Thoracic aorta (tissue), 2 donors: ENCODE measurements around the gene MYLK. TPM values are rescaled to one million over a fixed set of nuclear protein-coding genes. Genes with fewer than 3 reads are reported as not detected.

Experiments
- ATAC-seq: fragments of 150-250 bp; one replicate; pipeline ENCODE4 v1.8.0; 2017; ENCODE audit warnings: low read depth; ENCODE audit not compliant: insufficient number of reproducible peaks, low FRiP score
- DNase-seq: peaks from one replicate; pipeline ENCODE4 v3.0.0-alpha.2; 2020; ENCODE audit warnings: low spot score
- H3K27ac ChIP-seq, 2 donors: fragments of 200-600 bp; sonication (generic); 1 replicate in 1 of 2; 2 replicates in 1 of 2; pipeline ENCODE4 v1.5.1; 2016; ENCODE audit warnings: mild to moderate bottlenecking in 2 of 2, moderate library complexity in 2 of 2
- H3K27me3 ChIP-seq: fragments of 200-600 bp; sonication (generic); replicated peaks from 2 replicates; pipeline ENCODE4 v1.6.0; 2016; ENCODE audit warnings: mild to moderate bottlenecking; ENCODE audit not compliant: insufficient read depth
- H3K36me3 ChIP-seq: fragments of 200-600 bp; sonication (generic); one replicate; pipeline ENCODE4 v1.5.1; 2016
- H3K4me1 ChIP-seq, 2 donors: fragments of 200-600 bp; sonication (generic); 1 replicate in 1 of 2; 2 replicates in 1 of 2; pipeline versions ENCODE4 v1.5.1 to v1.6.0; 2016; ENCODE audit warnings: low read depth in 2 of 2, mild to moderate bottlenecking in 1 of 2; ENCODE audit not compliant: control insufficient read depth in 1 of 2
- H3K4me3 ChIP-seq: fragments of 200-600 bp; sonication (generic); 2 replicates; pipeline ENCODE4 v1.5.1; 2016; ENCODE audit warnings: mild to moderate bottlenecking
- H3K9me3 ChIP-seq: fragments of 200-600 bp; sonication (generic); 2 replicates; pipeline ENCODE4 v1.5.1; 2016
- CTCF ChIP-seq: fragments of 200-600 bp; sonication (generic); IDR thresholded peaks from one replicate; pipeline ENCODE4 v1.5.1; 2019; ENCODE audit warnings: antibody characterized with exemption
- total RNA-seq, 2 donors: library from RNA; depleted of rRNA; stranded (reverse); fragments of >200 nt; gene quantifications; one replicate each; pipeline versions ENCODE4 v1.1.0 to v1.2.3, GENCODE V29; 2016

The MYLK gene
- total RNA-seq, 2 donors from 2014 or later, result 483 to 563 TPM

- H3K36me3 ChIP-seq, result peaks cover 4% of the 10 kb centered on the region
- H3K27me3 ChIP-seq, result no peaks in the 10 kb centered on the region
- no peak for ATAC-seq
- peaks cover 4% of the 10 kb centered on the region for H3K9me3 ChIP-seq
- no peak for TF ChIP-seq CTCF
- no peak overlapping the region for H3K27ac ChIP-seq
- H3K4me3 ChIP-seq, result no peak overlapping the region
- no peaks in the 10 kb centered on the region for H3K4me1 ChIP-seq
- no peak for DNase-seq
Measured at GRCh38 chr3:123595396-123596180, 288.5 kb downstream of the MYLK start.

GRCh38 chr3:123593381-123593780 is 290.8 kb downstream of the MYLK start:
- peaks cover 4% of the 10 kb centered on the region for H3K36me3 ChIP-seq
- no peak overlapping the region for H3K27ac ChIP-seq
- H3K9me3 ChIP-seq, result peaks cover 5% of the 10 kb centered on the region
- no peaks in the 10 kb centered on the region for H3K27me3 ChIP-seq
- no peak overlapping the region for H3K4me3 ChIP-seq
- DNase-seq, result no peak
- no peaks in the 10 kb centered on the region for H3K4me1 ChIP-seq
- no peak for TF ChIP-seq CTCF
- ATAC-seq, result no peak

- H3K9me3 ChIP-seq, result peaks cover 5% of the 10 kb centered on the region
- DNase-seq (no peak), ATAC-seq (no peak)
- no peaks in the 10 kb centered on the region for H3K27me3 ChIP-seq
- H3K4me1 ChIP-seq, result peaks cover 0 to 8% of the 10 kb centered on the region in 2 donors
- no peak overlapping the region for H3K4me3 ChIP-seq
- H3K27ac ChIP-seq, result no peak overlapping the region
- TF ChIP-seq CTCF, result no peak
- H3K36me3 ChIP-seq, result peaks cover 4% of the 10 kb centered on the region
Measured at GRCh38 chr3:123590685-123591450, 293.3 kb downstream of the MYLK start.

GRCh38 chr3:123587401-123587800 is 296.7 kb downstream of the MYLK start:
- Histone ChIP-seq H3K9me3 (peaks cover 5% of the 10 kb centered on the region), H3K27me3 (no peaks in the 10 kb centered on the region), H3K4me3 (no peak overlapping the region), H3K27ac (no peak overlapping the region), H3K36me3 (peaks cover 4% of the 10 kb centered on the region), H3K4me1 (peaks cover 4 to 20% of the 10 kb centered on the region in 2 donors)
- ATAC-seq (no peak), DNase-seq (no peak)
- no peak for TF ChIP-seq CTCF

GRCh38 chr3:123586968-123587367 is 297.2 kb downstream of the MYLK start:
- H3K9me3 ChIP-seq, result peaks cover 5% of the 10 kb centered on the region
- H3K36me3 ChIP-seq, result peaks cover 4% of the 10 kb centered on the region
- H3K4me1 ChIP-seq, result peaks cover 4 to 20% of the 10 kb centered on the region in 2 donors
- no peak for TF ChIP-seq CTCF
- no peak overlapping the region for H3K4me3 ChIP-seq
- ATAC-seq, result no peak
- H3K27ac ChIP-seq, result no peak overlapping the region
- no peaks in the 10 kb centered on the region for H3K27me3 ChIP-seq
- no peak for DNase-seq
